GM18505 (cell line): ENCODE results near the gene CBLN4.

Source experiments
- ATAC-seq: cut with Tn5 transposase; IDR thresholded peaks from one replicate; pipeline ENCODE4 v1.9.1; 2021; ENCODE audit not compliant: unreplicated experiment
- POLR2A ChIP-seq: IDR thresholded peaks from 4 replicates; pipeline ENCODE4 v1.6.1; 2011; ENCODE audit warnings: borderline replicate concordance; ENCODE audit not compliant: insufficient read depth, insufficient read length; ENCODE audit errors: extremely low read depth

Gene CBLN4

DNA sequence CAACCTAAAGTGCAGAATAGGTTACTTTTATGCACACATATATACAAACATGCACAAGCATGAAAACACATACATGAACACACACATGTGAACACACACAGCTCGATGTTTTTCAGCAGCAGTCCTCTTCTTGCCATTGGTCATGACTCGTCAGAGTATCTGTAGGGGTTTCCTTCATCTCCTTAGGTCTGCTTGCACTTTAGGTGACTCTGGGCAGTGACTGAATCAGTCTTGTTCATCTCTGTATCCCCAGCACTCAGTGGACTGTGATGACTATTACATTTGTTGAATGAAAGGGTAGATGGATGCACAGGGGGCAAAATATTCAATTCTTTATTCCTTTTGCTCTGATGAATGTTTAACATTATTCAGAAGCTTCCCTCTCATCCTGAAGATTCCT lies 26.8 kb downstream of the CBLN4 start:
- no peak for TF ChIP-seq POLR2A
- no peak for ATAC-seq

DNA sequence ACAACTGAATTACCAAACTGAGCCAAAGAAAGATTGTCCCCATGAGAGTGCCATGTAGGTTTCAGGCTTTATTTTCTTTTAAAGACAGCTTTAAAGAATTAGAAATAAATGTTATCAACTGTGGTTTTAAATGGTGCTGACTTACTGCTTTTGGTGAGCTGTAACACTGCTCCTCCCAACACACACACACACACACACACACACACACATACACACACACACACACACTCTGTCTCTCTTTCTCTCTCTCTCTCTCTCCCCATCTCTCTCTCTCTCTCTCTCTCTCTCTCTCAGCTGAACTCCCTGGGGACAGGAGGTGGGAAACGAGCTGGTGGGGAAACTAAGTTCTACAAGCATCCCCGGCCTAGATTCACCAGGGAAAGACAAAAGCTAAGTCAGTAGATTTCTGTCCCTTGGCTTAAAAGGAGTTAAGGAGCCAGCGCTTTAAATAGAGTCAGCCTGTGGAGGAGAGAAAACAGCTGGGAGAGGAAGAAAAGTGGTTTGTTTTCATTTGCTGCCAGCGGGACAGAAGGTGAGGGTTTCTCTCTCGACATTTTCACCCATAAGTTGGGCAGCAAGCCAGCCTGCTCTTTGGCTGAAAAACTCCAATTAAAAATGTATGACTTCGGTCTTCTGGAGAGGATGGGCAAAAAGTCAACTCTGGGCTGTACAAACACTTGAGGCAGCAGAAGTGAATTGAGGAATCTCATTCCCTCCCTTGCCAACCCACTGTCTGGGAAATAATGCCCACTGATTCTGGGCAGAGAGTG lies 27.4 kb downstream of the CBLN4 start:
- TF ChIP-seq POLR2A, result no peak

DNA sequence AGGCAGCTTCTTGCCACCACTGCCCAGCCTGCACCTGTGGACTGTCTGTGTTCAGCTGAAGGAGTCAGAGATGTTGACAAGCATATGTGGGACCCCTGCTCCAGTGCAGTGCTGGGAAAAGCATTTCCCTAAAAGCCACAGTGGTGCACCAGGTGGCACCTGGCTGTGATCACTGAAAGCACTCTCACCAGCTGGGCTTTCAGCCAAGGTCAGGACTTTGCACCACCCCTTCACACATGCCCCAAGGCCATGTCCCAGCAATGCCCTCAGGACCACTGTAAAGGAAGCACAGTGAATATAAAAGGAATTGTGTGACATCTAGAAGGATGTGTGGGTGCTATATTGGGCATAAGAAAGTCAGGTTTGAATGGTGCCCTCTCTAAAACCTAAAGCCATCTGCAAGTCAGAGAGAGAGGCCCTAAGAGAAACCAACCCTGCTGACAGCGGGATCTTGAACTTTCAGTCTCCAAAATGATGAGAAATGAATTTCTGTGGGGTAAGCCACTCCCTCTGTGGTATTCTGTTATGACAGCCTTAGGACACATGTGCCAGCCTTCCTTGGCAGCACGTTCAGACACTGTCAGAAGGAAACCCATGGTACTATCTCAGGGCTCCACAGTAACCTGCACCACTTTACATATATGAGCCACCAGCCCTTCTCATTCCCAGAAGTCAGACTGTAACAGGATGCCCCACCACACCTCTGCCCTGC lies 30.7 kb downstream of the CBLN4 start:
- no peak for TF ChIP-seq POLR2A
- no peak for ATAC-seq

More for the DNA sequence above, 27.4 kb downstream of the CBLN4 start:
- no peak for ATAC-seq

DNA sequence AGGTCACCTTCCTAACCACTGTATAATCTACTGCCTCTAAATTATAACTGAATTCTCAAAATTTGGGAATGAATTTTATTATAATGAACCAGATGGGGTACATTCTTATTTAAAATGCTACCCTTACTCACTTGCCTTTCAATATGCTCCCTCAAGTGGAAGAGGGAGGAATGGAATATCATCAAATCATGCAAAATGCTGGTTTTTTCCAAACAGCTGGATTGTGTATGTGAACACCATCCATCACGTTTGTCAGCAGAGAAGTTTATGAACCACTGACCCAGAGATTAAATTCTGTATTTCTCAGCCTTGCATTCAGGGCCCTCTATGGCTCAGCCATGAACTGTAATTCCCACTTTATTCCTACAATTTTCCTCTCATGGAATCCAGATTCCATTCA lies 40.5 kb downstream of the CBLN4 start:
- no peak for ATAC-seq
- TF ChIP-seq POLR2A, result no peak

DNA sequence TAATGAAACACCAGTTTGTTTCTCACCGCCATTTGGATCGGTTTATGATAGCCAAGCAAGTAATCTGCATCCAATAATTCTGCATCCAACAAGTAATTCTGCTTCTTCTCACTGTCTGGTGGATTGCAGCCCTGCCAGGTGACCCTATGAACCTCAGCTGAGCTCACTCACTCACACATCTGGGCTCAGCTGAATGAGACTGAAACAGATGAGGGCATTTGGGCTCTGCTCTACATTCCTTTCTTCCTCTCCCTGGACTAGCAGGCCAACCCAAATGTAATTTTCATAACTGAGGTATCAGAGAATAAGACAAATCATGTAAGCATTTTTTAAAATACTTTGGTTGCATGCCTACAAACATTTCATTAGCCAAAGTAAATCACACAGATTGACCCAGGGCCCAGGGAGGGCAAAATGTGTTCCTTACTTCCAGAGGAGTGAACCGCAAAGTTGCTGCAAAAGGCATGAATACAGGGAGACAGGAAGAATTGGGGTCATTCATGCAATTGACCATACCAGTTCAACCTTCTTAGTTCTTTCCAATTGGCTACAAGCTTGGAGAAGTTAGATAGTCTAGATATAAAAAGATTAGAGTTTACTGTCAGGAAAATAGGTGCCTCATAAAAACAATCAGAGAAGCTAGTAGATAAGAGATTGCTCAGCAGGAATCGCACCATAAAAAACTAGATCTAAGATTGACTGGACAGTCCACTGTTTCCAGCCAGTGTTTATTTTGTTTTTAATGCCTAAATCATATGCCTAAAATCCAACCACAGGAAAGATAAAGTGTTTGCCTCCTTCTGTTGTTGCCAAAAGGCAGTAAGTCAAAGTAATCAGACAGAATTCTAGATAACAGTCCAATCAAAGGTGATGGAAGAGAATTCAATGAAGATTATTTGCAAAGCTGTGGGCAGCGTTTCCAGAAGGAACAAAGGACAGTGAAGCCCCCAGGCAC lies 43.7 kb downstream of the CBLN4 start:
- ATAC-seq, result no peak
- no peak for TF ChIP-seq POLR2A

DNA sequence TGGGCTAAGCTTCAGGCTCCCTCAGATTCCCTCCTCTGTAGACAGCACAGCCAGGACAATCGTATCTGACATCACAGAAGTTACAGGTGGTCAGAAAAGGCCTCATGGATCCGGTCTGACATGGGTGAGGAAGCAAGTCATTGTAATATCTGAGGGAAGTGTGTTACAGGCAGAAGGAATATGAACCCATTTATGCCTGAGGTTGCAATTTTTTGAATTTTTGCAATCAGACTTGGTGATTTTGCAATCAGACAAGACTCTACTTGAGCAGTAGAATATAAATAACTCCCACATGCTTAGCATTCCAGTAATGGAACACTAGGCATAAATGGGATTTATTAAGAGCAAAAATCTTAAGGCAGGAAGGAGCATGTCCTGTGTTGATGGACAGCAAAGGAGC lies 52.1 kb downstream of the CBLN4 start:
- no peak for TF ChIP-seq POLR2A

DNA sequence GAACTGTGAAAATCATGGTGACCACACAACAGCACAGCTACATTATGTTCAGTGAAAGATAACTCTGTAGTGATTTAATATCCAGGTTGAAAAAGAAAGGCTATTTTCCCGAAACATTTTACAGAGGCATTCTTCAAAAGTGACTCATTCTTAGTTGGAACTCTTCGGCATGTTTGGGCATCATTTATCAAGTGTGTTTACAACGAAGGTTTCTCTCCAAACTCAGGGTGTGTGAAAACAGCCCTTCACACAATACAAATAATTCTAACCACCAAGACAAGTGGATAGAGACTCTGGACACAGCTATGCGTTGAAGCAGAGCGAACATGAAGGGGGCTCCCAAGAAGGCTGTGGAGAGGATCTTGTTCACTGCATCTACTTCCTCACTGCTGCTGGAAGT lies 57.6 kb downstream of the CBLN4 start:
- no peak for ATAC-seq
- TF ChIP-seq POLR2A, result no peak

More for the DNA sequence above, 52.1 kb downstream of the CBLN4 start:
- ATAC-seq, result no peak
